DMS 273 (cell line): ENCODE results near the gene ZFP69B.
"Not testable (repeated sequence)": the region's sequence is repeated elsewhere in the genome, so short reads cannot be mapped to it uniquely, and the experiment has no call there.

ENCODE experiments used
- DNase-seq: peaks from one replicate; lab custom pipeline; 2025; ENCODE audit not compliant: unreplicated experiment; lab: John Stamatoyannopoulos, UW

The ZFP69B gene

DNA sequence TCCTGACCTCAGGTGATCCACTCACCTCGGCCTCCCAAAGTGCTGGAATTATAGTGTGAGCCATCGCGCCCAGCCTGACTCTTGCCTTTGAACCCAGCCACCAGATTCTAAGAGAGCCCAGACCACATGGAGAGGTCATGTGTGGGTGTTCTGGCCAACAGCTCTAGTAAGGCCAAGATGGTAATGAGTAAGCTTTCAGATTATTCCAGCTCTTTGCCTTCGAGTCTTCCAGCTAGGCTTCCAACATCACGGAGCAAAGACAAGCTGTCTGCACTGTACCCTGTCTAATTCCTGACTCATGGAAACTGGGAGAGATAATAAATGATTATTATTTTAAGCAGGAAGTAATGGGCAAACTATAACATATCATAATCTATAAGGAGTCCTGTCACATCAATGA is 14.8 kb upstream of the ZFP69B start:
- DNase-seq, result no peak

DNA sequence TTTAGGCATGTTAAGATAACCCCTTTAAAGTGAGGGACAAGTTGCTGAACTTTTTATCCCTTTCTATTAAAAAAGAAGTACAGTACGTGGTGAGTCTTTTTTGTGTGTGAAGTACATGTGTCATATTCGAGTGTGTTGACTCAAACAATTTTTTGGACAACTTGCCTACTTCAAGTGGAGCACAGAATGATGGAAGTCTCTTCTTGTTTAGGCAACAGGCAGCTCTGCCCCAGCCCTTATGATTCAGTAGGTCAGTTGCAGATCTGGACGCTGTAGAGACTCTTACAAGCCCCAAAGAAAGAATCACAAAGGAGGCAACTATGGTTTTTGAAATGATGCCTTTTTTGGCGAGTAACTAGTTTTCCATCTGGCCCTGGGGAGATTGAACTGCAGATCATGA is 14.4 kb upstream of the ZFP69B start:
- DNase-seq, result no peak

- peak; percentile 99 for DNase-seq
These were observed 11.8 kb upstream of the ZFP69B start for GRCh38 chr1:40438391-40439015.

GRCh38 chr1:40439247-40439646 is 11.0 kb upstream of the ZFP69B start:
- no peak for DNase-seq

GRCh38 chr1:40450495-40451237 is 390 bp downstream of the ZFP69B start:
- DNase-seq, result peak; percentile 100

GRCh38 chr1:40451238-40451585 is 936 bp downstream of the ZFP69B start:
- DNase-seq, result peak; percentile 96

DNA sequence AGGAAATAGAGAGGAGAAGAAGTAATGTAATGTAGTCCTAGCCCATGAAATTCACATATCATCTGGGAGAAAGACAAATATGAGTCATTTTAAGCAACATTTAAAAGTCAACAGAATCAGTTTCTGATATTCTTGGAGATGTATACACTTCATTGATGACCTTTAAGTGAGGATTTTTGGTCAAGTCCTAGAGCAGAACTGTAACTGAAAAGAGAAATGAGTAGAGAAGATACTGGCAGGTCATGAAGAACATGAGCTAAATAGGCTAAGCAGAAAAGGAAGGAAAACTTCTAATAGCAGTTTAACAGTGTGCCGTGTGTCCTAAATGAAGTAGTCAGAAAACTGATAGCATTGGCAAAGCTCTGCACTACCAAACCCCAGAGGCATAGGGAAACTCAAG is 4.6 kb downstream of the ZFP69B start:
- DNase-seq, result no peak

DNA sequence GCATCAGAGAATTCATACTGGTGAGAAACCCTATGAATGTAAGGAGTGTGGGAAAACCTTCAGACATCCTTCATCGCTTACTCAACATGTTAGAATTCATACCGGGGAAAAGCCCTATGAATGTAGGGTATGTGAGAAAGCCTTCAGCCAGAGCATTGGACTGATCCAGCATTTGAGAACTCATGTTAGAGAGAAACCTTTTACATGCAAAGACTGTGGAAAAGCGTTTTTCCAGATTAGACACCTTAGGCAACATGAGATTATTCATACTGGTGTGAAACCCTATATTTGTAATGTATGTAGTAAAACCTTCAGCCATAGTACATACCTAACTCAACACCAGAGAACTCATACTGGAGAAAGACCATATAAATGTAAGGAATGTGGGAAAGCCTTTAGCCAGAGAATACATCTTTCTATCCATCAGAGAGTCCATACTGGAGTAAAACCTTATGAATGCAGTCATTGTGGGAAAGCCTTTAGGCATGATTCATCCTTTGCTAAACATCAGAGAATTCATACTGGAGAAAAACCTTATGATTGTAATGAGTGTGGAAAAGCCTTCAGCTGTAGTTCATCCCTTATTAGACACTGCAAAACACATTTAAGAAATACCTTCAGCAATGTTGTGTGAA is 12.8 kb downstream of the ZFP69B start:
- peak; percentile 96 for DNase-seq

- DNase-seq, result no peak
These were observed 19.1 kb downstream of the ZFP69B start for GRCh38 chr1:40469327-40469726.

- no peak for DNase-seq
These were observed 25.0 kb downstream of the ZFP69B start for GRCh38 chr1:40475268-40475667.

DNA sequence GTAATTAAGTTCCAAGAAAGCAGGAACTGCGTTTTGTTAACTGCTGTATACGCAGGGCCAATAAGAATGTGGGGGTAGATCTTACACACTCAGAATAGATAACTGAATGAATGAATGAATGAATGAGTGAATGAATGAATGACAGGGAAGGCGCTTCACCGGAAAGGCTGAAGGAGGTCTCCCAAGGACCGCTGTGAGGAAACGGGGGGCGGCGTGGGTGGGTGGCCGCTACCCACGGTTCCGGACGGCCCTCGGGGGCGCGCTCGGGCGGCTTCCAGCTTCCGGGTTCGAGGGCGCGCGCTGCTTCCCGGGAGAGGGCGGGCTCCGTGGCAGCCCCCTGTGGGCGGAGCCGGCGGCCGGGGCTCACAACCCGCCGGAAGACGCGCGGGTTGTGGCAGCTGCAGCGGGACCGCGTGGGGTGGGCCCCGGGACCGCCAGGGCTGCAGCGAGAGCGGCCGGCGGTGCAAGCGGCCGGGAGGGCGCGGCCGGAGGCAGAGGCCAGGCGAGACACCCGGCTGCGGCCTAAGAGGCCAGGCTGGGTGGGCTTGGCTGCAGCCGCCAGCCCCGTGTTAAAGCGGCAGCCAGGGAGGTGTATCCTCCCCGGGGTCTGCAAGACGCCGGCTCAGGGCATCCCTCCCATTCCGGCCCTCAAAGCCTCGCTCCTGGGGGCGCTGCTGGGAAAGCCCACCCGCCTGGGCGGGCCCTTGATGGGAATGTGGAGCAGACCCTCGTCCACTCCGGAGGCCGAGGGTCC is 26.8 kb downstream of the ZFP69B start, which contains the start of gene ZFP69:
Gene ZFP69, plus strand, starts transcription at position 367 of the 754 bp plus-strand sequence. CDS start 2,072 bp downstream, outside the sequence.
- peak; percentile 100 for DNase-seq

DNA sequence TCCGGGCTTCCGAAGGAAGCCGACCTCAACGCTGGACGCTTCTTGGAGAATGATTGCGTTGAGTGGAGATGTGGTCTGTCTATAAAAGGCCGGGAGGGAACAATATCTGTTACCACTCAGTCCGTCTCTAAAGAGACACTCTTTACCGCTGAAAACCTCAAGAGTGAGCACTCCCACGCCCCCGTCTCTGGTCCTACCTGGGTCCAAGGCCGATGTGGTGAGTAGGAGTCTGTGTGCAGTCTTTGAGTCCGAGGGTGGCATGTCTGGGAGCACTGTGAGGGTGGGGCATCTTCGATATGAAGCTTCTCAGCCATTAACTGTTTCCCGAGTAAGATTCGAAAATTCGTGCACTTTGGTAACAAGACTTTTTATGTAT is 27.4 kb downstream of the ZFP69B start:
- DNase-seq, result peak; percentile 99

GRCh38 chr1:40478276-40478675 is 28.0 kb downstream of the ZFP69B start:
- DNase-seq, result peak; percentile 95

DNA sequence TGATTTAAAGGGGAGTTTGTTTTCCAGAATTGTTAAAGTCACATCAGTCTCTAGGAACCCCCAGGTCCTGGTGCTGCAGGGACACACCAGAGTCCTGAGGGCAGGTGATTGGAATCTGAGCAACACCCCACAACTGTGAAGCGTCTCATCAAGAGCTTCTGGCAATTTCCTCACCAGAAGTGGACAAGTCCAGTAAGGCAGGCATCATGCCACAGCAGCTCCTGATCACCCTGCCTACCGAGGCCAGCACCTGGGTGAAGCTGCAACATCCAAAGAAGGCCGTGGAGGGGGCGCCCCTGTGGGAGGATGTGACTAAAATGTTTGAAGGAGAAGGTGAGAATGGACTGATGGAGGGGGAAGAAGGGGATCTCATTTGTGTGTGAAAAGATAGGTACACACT is 28.9 kb downstream of the ZFP69B start:
- no peak for DNase-seq

DNA sequence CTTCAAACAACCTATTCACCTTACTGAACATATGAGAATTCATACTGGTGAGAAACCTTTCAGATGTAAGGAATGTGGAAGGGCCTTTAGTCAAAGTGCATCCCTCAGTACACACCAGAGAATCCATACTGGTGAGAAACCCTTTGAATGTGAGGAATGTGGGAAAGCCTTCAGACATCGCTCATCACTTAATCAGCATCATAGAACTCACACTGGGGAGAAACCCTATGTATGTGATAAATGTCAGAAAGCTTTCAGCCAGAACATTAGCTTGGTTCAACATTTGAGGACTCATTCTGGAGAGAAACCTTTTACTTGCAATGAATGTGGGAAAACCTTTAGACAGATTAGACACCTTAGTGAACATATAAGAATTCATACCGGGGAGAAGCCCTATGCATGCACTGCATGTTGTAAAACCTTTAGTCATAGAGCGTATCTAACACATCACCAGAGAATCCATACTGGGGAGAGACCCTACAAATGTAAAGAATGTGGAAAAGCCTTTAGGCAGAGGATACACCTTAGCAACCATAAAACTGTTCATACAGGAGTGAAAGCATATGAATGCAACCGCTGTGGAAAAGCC is 45.1 kb downstream of the ZFP69B start:
- peak; percentile 87 for DNase-seq

DNA sequence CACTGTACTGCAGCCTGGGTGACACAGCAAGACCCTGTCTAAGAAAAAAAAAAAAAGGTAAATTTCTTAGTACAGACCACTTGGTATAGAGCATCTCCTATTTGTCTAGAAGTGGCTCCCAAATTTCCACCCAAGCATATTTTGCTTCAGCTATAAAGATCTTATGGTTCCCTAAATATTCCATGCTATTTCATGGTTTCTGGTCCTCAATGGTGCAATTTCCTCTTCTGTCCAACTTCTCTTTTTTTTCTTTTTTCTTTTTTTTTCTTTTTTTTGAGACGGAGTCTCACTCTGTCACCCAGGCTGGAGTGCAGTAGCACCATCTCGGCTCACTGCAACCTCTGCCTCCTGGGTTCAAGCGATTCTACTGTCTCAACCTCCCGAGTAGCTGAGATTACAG is 52.4 kb downstream of the ZFP69B start:
- not testable (repeated sequence) for DNase-seq

DNA sequence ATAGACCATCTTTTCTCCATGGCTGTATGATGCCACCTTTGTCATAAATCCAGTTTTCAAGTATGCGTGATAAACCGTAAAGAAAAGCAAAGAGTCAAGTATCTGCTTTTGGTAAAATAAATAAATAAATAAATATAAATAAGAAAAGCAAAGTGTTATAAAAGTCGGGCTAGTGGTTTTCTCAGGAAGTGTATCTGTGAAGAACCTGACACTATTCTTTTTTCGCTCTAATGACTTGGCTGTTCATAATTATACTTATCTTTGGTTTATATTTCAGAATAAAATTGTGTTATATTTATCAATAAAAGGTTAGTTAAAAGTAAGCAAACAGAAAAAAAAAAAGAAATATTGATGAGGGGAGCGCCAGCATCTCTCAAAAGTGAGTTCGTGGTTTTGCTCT is 57.7 kb downstream of the ZFP69B start:
- DNase-seq, result no peak

GRCh38 chr1:40508375-40509341 is 58.4 kb downstream of the ZFP69B start, which contains the start of gene EXO5:
TSS of gene EXO5 (plus strand) at chr1:40508767. CDS start at chr1:40514545, 5,778 bp downstream.
- DNase-seq, result peak; percentile 100
